ENCODE results near the gene KIRREL3. TPM values are rescaled to one million over a fixed set of nuclear protein-coding genes. Genes with fewer than 3 reads are reported as not detected.

The KIRREL3 gene
- total and polyA plus RNA-seq, 2 of the 8 experiments (the other 6 are each of a cell fraction or from before 2014, with no cell fraction given) = 0.29 to 0.32 TPM

DNA sequence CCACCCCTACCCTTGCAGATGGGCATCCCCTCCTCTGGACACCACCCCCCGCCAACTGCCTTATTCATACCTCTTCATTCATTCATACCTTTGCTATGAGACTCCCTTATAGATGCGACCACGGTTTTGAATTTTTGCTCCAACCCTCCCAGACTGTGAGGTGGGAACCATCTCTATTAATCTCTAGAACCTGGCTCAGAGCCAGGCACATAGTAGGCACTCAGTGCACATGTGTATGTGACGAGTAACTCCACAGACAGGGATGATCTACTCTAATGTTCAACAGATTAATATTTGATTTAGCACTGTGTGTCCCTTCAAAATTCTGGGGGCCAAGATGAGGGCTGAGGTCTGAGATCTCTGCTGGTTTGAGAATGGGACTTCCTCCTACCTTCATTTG lies 424.7 kb downstream of the KIRREL3 start:
- no peak for TF ChIP-seq RBBP5 (IDR thresholded peaks at IDR 0.05; ENCODE audit: borderline replicate concordance, low read depth, low read length)
- no peak for TF ChIP-seq RAD21 (IDR thresholded peaks at IDR 0.05 in 1 of 2, conservative IDR thresholded peaks at IDR 0.05 in 1 of 2; ENCODE audit: low read depth in 2 of 2, low read length in 2 of 2)
- no peak for TF ChIP-seq CHD1 (IDR thresholded peaks at IDR 0.05; ENCODE audit: low read depth, low read length)
- TF ChIP-seq BCL11A (IDR thresholded peaks at IDR 0.05; ENCODE audit: low read depth in 2 of 2, low read length in 2 of 2) = no peak
- TF ChIP-seq SP4 (IDR thresholded peaks at IDR 0.05; ENCODE audit: low read length) = no peak
- no peak for TF ChIP-seq ASH2L (IDR thresholded peaks at IDR 0.05; ENCODE audit: low read length)
- TF ChIP-seq BACH1 (IDR thresholded peaks at IDR 0.05; ENCODE audit: low read length) = no peak
- no peak for TF ChIP-seq CHD2 (IDR thresholded peaks at IDR 0.05; ENCODE audit: low read length)
- Histone ChIP-seq H3K36me3 (ENCODE audit: control insufficient read depth in 2 of 4, insufficient read depth in 4 of 4, low read length in 3 of 4) (no peaks in the 10 kb centered on the region), H2AK5ac (ENCODE audit: low read depth, low read length) (no peak overlapping the region), H2BK12ac (ENCODE audit: low read depth, low read length) (no peak overlapping the region), H2AFZ (ENCODE audit: low read length) (no peak overlapping the region), H3K4me3 (ENCODE audit: extremely low read depth in 1 of 4, insufficient read depth in 2 of 4, low read depth in 3 of 4, low read length in 4 of 4) (no peak overlapping the region), H4K5ac (ENCODE audit: insufficient read length, low read depth, low read length) (no peak overlapping the region), H2BK15ac (ENCODE audit: low read length) (no peak overlapping the region), H4K91ac (replicated peaks; ENCODE audit: insufficient read length, low read length) (no peak overlapping the region), H3K18ac (ENCODE audit: extremely low read depth, low read length) (no peak overlapping the region), H3K4ac (replicated peaks; ENCODE audit: insufficient read length, low read depth, low read length) (no peak overlapping the region), H4K8ac (ENCODE audit: extremely low read depth, insufficient read depth, low read length) (no peak overlapping the region), H2BK20ac (ENCODE audit: low read length) (no peak overlapping the region), H4K20me1 (replicated peaks in 1 of 2; ENCODE audit: control insufficient read depth in 1 of 2, insufficient read depth in 2 of 2, low read length in 2 of 2) (no peaks in the 10 kb centered on the region), H3K79me1 (ENCODE audit: low read depth, low read length) (no peaks in the 10 kb centered on the region), H3K27ac (ENCODE audit: low read depth, low read length) (no peak overlapping the region), H3K4me2 (ENCODE audit: insufficient read depth in 1 of 2, low read depth in 2 of 2, low read length in 2 of 2) (no peak overlapping the region), H3K4me1 (replicated peaks in 1 of 4; ENCODE audit: control insufficient read depth in 3 of 4, insufficient read depth in 4 of 4, low read length in 3 of 4) (peaks cover 0 to 5% (median 2%) of the 10 kb centered on the region in 4 experiments; a peak in 3 of 7 replicates), H2BK120ac (replicated peaks; ENCODE audit: low read depth, low read length) (no peak overlapping the region), H3K23me2 (ENCODE audit: low read depth, low read length) (no peaks in the 10 kb centered on the region), H3K56ac (replicated peaks; ENCODE audit: insufficient read length, low read depth, low read length) (no peak overlapping the region), H3K14ac (ENCODE audit: insufficient read length) (no peak overlapping the region), H3K79me2 (ENCODE audit: control insufficient read depth in 1 of 2, insufficient read depth in 2 of 2, low read length in 2 of 2) (no peaks in the 10 kb centered on the region), H3K9ac (replicated peaks in 1 of 4; ENCODE audit: extremely low read depth in 1 of 4, low read depth in 3 of 4, low read length in 3 of 4) (no peak overlapping the region), H3K27me3 (replicated peaks in 1 of 4; ENCODE audit: control insufficient read depth in 3 of 4, extremely low read depth in 1 of 4, insufficient read depth in 3 of 4, low read length in 3 of 4) (no peaks in the 10 kb centered on the region), H3K9me3 (ENCODE audit: insufficient read depth in 2 of 2, low read depth in 1 of 2, low read length in 1 of 2) (no peaks in the 10 kb centered on the region), H2BK5ac (ENCODE audit: low read depth, low read length) (no peak overlapping the region), H3K23ac (ENCODE audit: insufficient read length) (no peak overlapping the region)
- 93% methylated on average over 4 of the region's 4 CpGs; no CpG with 5 or more reads in 1 of the 2 experiments for WGBS, 2 experiments (ENCODE audit: extremely low coverage in 1 of 2, insufficient coverage in 1 of 2, insufficient read length in 1 of 2, insufficient replicate concordance in 2 of 2, low coverage in 1 of 2, low lambda C conversion rate in 2 of 2, missing lambda C conversion rate in 1 of 2)
- DNase-seq (ENCODE audit: low read depth in 1 of 2, low spot score in 2 of 2) (no peak), FAIRE-seq (no peak)
- ChIA-PET CTCF (ENCODE audit: partially characterized antibody) (interaction anchor here (0.7 to 8.5 kb wide), 9 partner anchors 9 to 141 kb away, joined by 3 to 143 read pairs (median 12); no protein-coding TSS in a partner anchor), POLR2A (ENCODE audit: partially characterized antibody) (no interaction called here)

Measured in H1 (cell line).